CD14-positive monocyte (primary cell): ENCODE measurements around the gene MEI1. TPM values are rescaled to one million over a fixed set of nuclear protein-coding genes. Genes with fewer than 3 reads are reported as not detected.

Source experiments
- DNase-seq, 3 donors: peaks; one replicate each; pipeline ENCODE4 v3.0.0-alpha.2; 2011 to 2022
- H2AFZ ChIP-seq: 2 replicates; pipeline ENCODE4 v1.6.0; 2012; ENCODE audit warnings: mild to moderate bottlenecking, low read depth, low read length, inconsistent platforms; ENCODE audit not compliant: insufficient read depth, poor library complexity, severe bottlenecking
- H3K27ac ChIP-seq, 2 donors: 1 replicate in 1 of 2; 2 replicates in 1 of 2; pipeline ENCODE4 v1.5.1; 2012 to 2013; ENCODE audit warnings: low read length in 2 of 2, control low read depth in 1 of 2, inconsistent platforms in 1 of 2, low read depth in 1 of 2, mild to moderate bottlenecking in 1 of 2
- H3K27me3 ChIP-seq, 2 donors: one replicate each; pipeline versions ENCODE4 v1.6.0 to v1.6.1; 2011 to 2013; ENCODE audit warnings: low read length in 2 of 2; ENCODE audit not compliant: control insufficient read depth in 2 of 2, insufficient read depth in 2 of 2
- H3K36me3 ChIP-seq, 2 donors: replicated peaks in 1 of 2; 1 replicate in 1 of 2; 2 replicates in 1 of 2; pipeline versions ENCODE4 v1.5.1 to v1.6.1; 2012 to 2013; ENCODE audit warnings: low read length in 2 of 2, control low read depth in 1 of 2, inconsistent platforms in 1 of 2, mild to moderate bottlenecking in 1 of 2; ENCODE audit not compliant: insufficient read depth in 2 of 2, control insufficient read depth in 1 of 2
- H3K4me1 ChIP-seq, 2 donors: 1 replicate in 1 of 2; 2 replicates in 1 of 2; pipeline versions ENCODE4 v1.5.1 to v1.6.1; 2012 to 2013; ENCODE audit warnings: low read length in 2 of 2, control low read depth in 1 of 2, inconsistent platforms in 1 of 2, mild to moderate bottlenecking in 1 of 2, moderate library complexity in 1 of 2; ENCODE audit not compliant: insufficient read depth in 2 of 2, control insufficient read depth in 1 of 2
- H3K4me2 ChIP-seq: replicated peaks from 2 replicates; pipeline ENCODE3; 2012; ENCODE audit warnings: low read length, moderate library complexity, mild to moderate bottlenecking; ENCODE audit not compliant: poor library complexity, severe bottlenecking; ENCODE audit errors: extremely low read depth
- H3K4me3 ChIP-seq, 3 experiments: fragments of 200-600 bp in 1 of 3; sonication (generic) in 1 of 3; replicated peaks in 1 of 3; 1 replicate in 2 of 3; 2 replicates in 1 of 3; pipeline ENCODE4 v1.5.1; 2011 to 2013; ENCODE audit warnings: low read length in 3 of 3, mild to moderate bottlenecking in 3 of 3, control low read depth in 2 of 3, low read depth in 2 of 3, inconsistent platforms in 1 of 3, moderate library complexity in 1 of 3
- H3K79me2 ChIP-seq: 2 replicates; pipeline ENCODE4 v1.6.0; 2012; ENCODE audit warnings: mild to moderate bottlenecking, control low read depth, inconsistent platforms, low read length, moderate library complexity; ENCODE audit not compliant: insufficient read depth
- H3K9ac ChIP-seq: 2 replicates; pipeline ENCODE4 v1.6.0; 2017; ENCODE audit warnings: low read length, mild to moderate bottlenecking; ENCODE audit not compliant: insufficient read depth, poor library complexity, severe bottlenecking
- H3K9me3 ChIP-seq, 2 donors: replicated peaks in 1 of 2; 1 replicate in 1 of 2; 2 replicates in 1 of 2; pipeline versions ENCODE4 v1.5.1 to v1.6.1; 2012 to 2013; ENCODE audit warnings: low read length in 2 of 2, control low read depth in 1 of 2; ENCODE audit not compliant: control insufficient read depth in 1 of 2, insufficient read depth in 1 of 2
- H4K20me1 ChIP-seq: 2 replicates; pipeline ENCODE4 v1.6.0; 2012; ENCODE audit warnings: mild to moderate bottlenecking, low read length, control low read depth, moderate library complexity; ENCODE audit not compliant: insufficient read depth
- H3K27ac Mint-ChIP-seq, 7 donors: one replicate each; pipeline ENCODE4 v1.8.0; 2020; ENCODE audit warnings: mild to moderate bottlenecking in 7 of 7, mixed read lengths in 7 of 7, moderate library complexity in 6 of 7, inconsistent platforms in 2 of 7
- H3K27me3 Mint-ChIP-seq, 3 donors: one replicate each; pipeline ENCODE4 v1.8.0; 2021 to 2022; ENCODE audit warnings: low read depth in 3 of 3, mild to moderate bottlenecking in 3 of 3, mixed read lengths in 3 of 3, moderate library complexity in 3 of 3, inconsistent platforms in 1 of 3
- H3K36me3 Mint-ChIP-seq, 2 donors: one replicate each; pipeline ENCODE4 v1.8.0; 2020; ENCODE audit warnings: mixed read lengths in 2 of 2, inconsistent platforms in 1 of 2, mild to moderate bottlenecking in 1 of 2
- H3K4me1 Mint-ChIP-seq: one replicate; pipeline ENCODE4 v1.8.0; 2020; ENCODE audit warnings: mild to moderate bottlenecking, mixed read lengths
- H3K4me3 Mint-ChIP-seq, 2 donors: one replicate each; pipeline ENCODE4 v1.8.0; 2020; ENCODE audit warnings: mild to moderate bottlenecking in 2 of 2, mixed read lengths in 2 of 2, moderate library complexity in 1 of 2
- H3K9me3 Mint-ChIP-seq, 7 donors: one replicate each; pipeline ENCODE4 v1.8.0; 2020 to 2022; ENCODE audit warnings: mixed read lengths in 7 of 7, mild to moderate bottlenecking in 6 of 7, moderate library complexity in 6 of 7, inconsistent platforms in 2 of 7
- WGBS: methylation state at CpG from one replicate; pipeline ENCODE4 v1.1.5; 2013; ENCODE audit warnings: missing lambda C conversion rate; ENCODE audit not compliant: insufficient coverage; 5-methylcytosine and 5-hydroxymethylcytosine counted together
- intact Hi-C, 2 donors: fragments of 100-400 bp; cut with micrococcal nuclease; formaldehyde crosslinking; loops; one replicate each; pipeline versions ENCODE4 v1.15.0 to v1.15.1; 2023
- polyA plus RNA-seq, 3 donors: library from polyadenylated mRNA; depleted of rRNA in 1 of 3; unstranded in 2 of 3; stranded (reverse) in 1 of 3; fragments of 300-500 nt in 2 of 3; fragments of >200 nt in 1 of 3; fragmentation: Illumina TruSeq in 2 of 3; gene quantifications; 1 replicate in 2 of 3; 2 replicates in 1 of 3; pipeline ENCODE4 v1.2.3, GENCODE V29; 2012 to 2021
- TF ChIP-seq, protein P1 (sequence below): fragments of 200-600 bp; IDR thresholded peaks from one replicate; pipeline ENCODE4 v1.8.0; 2022; ENCODE audit warnings: antibody characterized with exemption, mild to moderate bottlenecking

MEI1 gene
- polyA plus RNA-seq, 3 donors = 12.3 to 40.0 (median 37.0) TPM

DNA sequence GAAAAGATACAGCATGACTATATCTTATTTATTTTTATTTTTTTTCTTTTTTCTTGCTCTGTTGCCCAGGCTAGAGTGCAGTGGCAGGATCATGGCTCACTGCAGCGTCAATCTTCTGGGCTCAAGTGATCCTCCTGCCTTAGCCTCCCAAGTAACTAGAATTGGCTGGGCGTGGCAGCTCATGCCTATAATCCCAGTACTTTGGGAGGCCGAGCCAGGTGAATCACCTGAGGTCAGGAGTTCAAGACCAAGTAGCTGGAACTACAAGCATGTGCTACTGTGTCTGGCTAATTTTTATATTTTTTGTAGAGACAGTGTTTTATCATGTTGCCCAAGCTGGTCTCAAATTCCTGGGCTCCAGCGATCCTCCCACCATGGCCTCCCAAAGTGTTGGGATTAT is 72.9 kb downstream of the MEI1 start:
- Histone ChIP-seq H3K27ac (no peak overlapping the region), H3K9me3 (no peaks in the 10 kb centered on the region), H3K79me2 (no peaks in the 10 kb centered on the region), H3K4me2 (no peak overlapping the region), H4K20me1 (no peaks in the 10 kb centered on the region), H2AFZ (no peak overlapping the region), H3K9ac (no peak overlapping the region), H3K4me1 (peaks cover 16 to 26% of the 10 kb centered on the region in 2 donors), H3K4me3 (no peak overlapping the region), H3K27me3 (no peaks in the 10 kb centered on the region), H3K36me3 (no peaks in the 10 kb centered on the region)
- intact Hi-C loops = no loop called here
- H3K27ac Mint-ChIP-seq = no peak overlapping the region
- 100% methylated on average over 3 of the region's 4 CpGs for WGBS
- H3K4me1 Mint-ChIP-seq = peaks cover 23% of the 10 kb centered on the region
- no peak overlapping the region for H3K4me3 Mint-ChIP-seq
- no peak for DNase-seq
- H3K9me3 Mint-ChIP-seq = no peaks in the 10 kb centered on the region
- H3K36me3 Mint-ChIP-seq = no peaks in the 10 kb centered on the region
- TF ChIP-seq, protein P1, sequence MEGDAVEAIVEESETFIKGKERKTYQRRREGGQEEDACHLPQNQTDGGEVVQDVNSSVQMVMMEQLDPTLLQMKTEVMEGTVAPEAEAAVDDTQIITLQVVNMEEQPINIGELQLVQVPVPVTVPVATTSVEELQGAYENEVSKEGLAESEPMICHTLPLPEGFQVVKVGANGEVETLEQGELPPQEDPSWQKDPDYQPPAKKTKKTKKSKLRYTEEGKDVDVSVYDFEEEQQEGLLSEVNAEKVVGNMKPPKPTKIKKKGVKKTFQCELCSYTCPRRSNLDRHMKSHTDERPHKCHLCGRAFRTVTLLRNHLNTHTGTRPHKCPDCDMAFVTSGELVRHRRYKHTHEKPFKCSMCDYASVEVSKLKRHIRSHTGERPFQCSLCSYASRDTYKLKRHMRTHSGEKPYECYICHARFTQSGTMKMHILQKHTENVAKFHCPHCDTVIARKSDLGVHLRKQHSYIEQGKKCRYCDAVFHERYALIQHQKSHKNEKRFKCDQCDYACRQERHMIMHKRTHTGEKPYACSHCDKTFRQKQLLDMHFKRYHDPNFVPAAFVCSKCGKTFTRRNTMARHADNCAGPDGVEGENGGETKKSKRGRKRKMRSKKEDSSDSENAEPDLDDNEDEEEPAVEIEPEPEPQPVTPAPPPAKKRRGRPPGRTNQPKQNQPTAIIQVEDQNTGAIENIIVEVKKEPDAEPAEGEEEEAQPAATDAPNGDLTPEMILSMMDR = no peak
- peaks cover 0 to 5% (median 2%) of the 10 kb centered on the region in 3 donors for H3K27me3 Mint-ChIP-seq

DNA sequence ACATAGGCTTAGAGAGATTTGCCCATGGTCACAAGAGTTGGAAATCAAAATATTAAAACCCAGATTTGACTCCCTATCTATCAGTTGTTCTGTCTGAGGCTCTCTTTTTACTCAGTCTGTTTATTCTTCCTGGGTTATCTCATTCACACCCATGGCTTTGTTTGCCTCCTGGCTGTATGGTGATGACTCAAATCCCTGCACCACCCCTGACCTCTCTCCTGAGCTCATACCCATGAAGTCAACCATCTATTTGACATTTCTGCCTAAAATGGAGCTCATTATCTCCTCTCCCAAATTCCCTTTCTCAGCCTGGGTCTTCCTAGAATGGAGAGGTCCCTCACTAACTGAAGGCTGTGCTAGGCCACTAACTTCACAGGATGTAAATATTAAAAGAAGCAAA is 73.3 kb downstream of the MEI1 start:
- no peaks in the 10 kb centered on the region for H3K36me3 ChIP-seq
- peak overlapping the region in 1 of 7 donors; percentile 34 for H3K27ac Mint-ChIP-seq
- H3K4me1 Mint-ChIP-seq = peaks cover 24% of the 10 kb centered on the region
- DNase-seq = no peak
- no peak overlapping the region for H3K4me3 Mint-ChIP-seq
- H3K27me3 Mint-ChIP-seq = peaks cover 0 to 5% (median 2%) of the 10 kb centered on the region in 3 donors
- no peaks in the 10 kb centered on the region for H4K20me1 ChIP-seq
- no peak overlapping the region for H3K4me3 ChIP-seq
- no peaks in the 10 kb centered on the region for H3K79me2 ChIP-seq
- H3K9ac ChIP-seq = no peak overlapping the region
- no peak overlapping the region for H3K4me2 ChIP-seq
- no peaks in the 10 kb centered on the region for H3K27me3 ChIP-seq
- H3K4me1 ChIP-seq = peaks cover 17 to 28% of the 10 kb centered on the region in 2 donors
- no peaks in the 10 kb centered on the region for H3K36me3 Mint-ChIP-seq
- no peaks in the 10 kb centered on the region for H3K9me3 ChIP-seq
- H3K9me3 Mint-ChIP-seq = peaks cover 0 to under 1% (median 0%) of the 10 kb centered on the region in 7 donors
- no peak overlapping the region for H3K27ac ChIP-seq
- no peak overlapping the region for H2AFZ ChIP-seq
- intact Hi-C loops = no loop called here
- TF ChIP-seq, protein P1 = no peak
